ENCODE results near the gene ARHGEF4. TPM values are rescaled to one million over a fixed set of nuclear protein-coding genes. Genes with fewer than 3 reads are reported as not detected.

Gene ARHGEF4
- total RNA-seq, 1 donor from 2014 or later: 2.6 TPM

DNA sequence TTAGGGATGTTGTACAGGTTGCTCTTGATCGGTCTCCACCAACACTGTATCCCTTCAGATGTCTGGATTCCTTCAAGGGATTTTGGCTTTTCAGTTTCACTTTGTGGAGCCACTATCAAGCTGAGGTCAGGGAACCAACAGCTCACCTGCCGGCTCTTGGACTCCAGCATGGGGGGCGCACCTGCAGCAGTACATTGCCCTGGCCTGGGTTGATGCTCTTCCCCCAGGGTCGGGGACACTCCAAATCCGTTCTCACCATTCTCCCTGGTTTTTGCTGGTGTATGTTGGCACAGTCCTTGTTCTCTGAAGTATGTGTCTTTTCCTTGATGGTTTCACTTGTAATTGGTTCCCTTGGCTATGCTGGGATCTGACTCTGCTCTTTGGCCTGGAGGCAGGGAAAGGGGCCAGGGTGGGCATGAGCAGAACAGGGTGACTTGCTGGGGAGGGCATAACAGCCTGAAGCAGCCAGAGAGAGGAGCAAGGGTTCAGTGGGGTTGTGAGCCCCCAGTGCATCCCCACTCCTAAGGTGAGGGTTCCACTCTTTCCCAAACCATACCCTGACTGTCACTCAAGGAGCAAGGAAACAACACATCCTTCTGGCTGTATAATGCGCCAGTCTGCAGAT is 5.1 kb downstream of the ARHGEF4 start:
- no peak overlapping the region for H3K4me3 Mint-ChIP-seq (ENCODE audit: unreplicated experiment)
- H3K36me3 Mint-ChIP-seq (ENCODE audit: unreplicated experiment): no peaks in the 10 kb centered on the region
- TF ChIP-seq, protein P1, sequence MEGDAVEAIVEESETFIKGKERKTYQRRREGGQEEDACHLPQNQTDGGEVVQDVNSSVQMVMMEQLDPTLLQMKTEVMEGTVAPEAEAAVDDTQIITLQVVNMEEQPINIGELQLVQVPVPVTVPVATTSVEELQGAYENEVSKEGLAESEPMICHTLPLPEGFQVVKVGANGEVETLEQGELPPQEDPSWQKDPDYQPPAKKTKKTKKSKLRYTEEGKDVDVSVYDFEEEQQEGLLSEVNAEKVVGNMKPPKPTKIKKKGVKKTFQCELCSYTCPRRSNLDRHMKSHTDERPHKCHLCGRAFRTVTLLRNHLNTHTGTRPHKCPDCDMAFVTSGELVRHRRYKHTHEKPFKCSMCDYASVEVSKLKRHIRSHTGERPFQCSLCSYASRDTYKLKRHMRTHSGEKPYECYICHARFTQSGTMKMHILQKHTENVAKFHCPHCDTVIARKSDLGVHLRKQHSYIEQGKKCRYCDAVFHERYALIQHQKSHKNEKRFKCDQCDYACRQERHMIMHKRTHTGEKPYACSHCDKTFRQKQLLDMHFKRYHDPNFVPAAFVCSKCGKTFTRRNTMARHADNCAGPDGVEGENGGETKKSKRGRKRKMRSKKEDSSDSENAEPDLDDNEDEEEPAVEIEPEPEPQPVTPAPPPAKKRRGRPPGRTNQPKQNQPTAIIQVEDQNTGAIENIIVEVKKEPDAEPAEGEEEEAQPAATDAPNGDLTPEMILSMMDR (IDR thresholded peaks at IDR 0.05): no peak
- no peak overlapping the region for H3K27ac Mint-ChIP-seq (ENCODE audit: unreplicated experiment)
- no peaks in the 10 kb centered on the region for H3K9me3 Mint-ChIP-seq (ENCODE audit: unreplicated experiment)
- DNase-seq (ENCODE audit: extremely low spot score, unreplicated experiment): no peak
- peaks cover 13% of the 10 kb centered on the region for H3K27me3 Mint-ChIP-seq (ENCODE audit: unreplicated experiment)
- H3K4me1 Mint-ChIP-seq (ENCODE audit: unreplicated experiment): no peaks in the 10 kb centered on the region

- TF ChIP-seq, protein P1 (IDR thresholded peaks at IDR 0.05): no peak
- Mint-ChIP-seq H3K27ac (ENCODE audit: unreplicated experiment) (no peak overlapping the region), H3K27me3 (ENCODE audit: unreplicated experiment) (peaks cover 12% of the 10 kb centered on the region), H3K4me1 (ENCODE audit: unreplicated experiment) (no peaks in the 10 kb centered on the region), H3K4me3 (ENCODE audit: unreplicated experiment) (no peak overlapping the region), H3K9me3 (ENCODE audit: unreplicated experiment) (no peaks in the 10 kb centered on the region), H3K36me3 (ENCODE audit: unreplicated experiment) (no peaks in the 10 kb centered on the region)
- DNase-seq (ENCODE audit: extremely low spot score, unreplicated experiment): no peak
Measured at GRCh38 chr2:130842770-130843169, 6.1 kb downstream of the ARHGEF4 start.

GRCh38 chr2:130843321-130843985 is 6.7 kb downstream of the ARHGEF4 start:
- H3K4me3 Mint-ChIP-seq (ENCODE audit: unreplicated experiment): no peak overlapping the region

GRCh38 chr2:130844161-130844560 is 7.4 kb downstream of the ARHGEF4 start:
- H3K27ac Mint-ChIP-seq (ENCODE audit: unreplicated experiment): no peak overlapping the region
- no peaks in the 10 kb centered on the region for H3K36me3 Mint-ChIP-seq (ENCODE audit: unreplicated experiment)
- TF ChIP-seq, protein P1 (IDR thresholded peaks at IDR 0.05): no peak
- H3K4me1 Mint-ChIP-seq (ENCODE audit: unreplicated experiment): no peaks in the 10 kb centered on the region
- DNase-seq (ENCODE audit: extremely low spot score, unreplicated experiment): no peak
- H3K27me3 Mint-ChIP-seq (ENCODE audit: unreplicated experiment): no peaks in the 10 kb centered on the region
- no peak overlapping the region for H3K4me3 Mint-ChIP-seq (ENCODE audit: unreplicated experiment)
- H3K9me3 Mint-ChIP-seq (ENCODE audit: unreplicated experiment): no peaks in the 10 kb centered on the region

More at GRCh38 chr2:130843321-130843985, 6.7 kb downstream of the ARHGEF4 start:
- Mint-ChIP-seq H3K9me3 (ENCODE audit: unreplicated experiment) (no peaks in the 10 kb centered on the region), H3K27ac (ENCODE audit: unreplicated experiment) (no peak overlapping the region), H3K36me3 (ENCODE audit: unreplicated experiment) (no peaks in the 10 kb centered on the region), H3K27me3 (ENCODE audit: unreplicated experiment) (peaks cover 6% of the 10 kb centered on the region), H3K4me1 (ENCODE audit: unreplicated experiment) (no peaks in the 10 kb centered on the region)
- TF ChIP-seq, protein P1 (IDR thresholded peaks at IDR 0.05): no peak
- DNase-seq (ENCODE audit: extremely low spot score, unreplicated experiment): no peak

- no peaks in the 10 kb centered on the region for H3K4me1 Mint-ChIP-seq (ENCODE audit: unreplicated experiment)
- H3K9me3 Mint-ChIP-seq (ENCODE audit: unreplicated experiment): no peaks in the 10 kb centered on the region
- no peak overlapping the region for H3K4me3 Mint-ChIP-seq (ENCODE audit: unreplicated experiment)
- no peaks in the 10 kb centered on the region for H3K36me3 Mint-ChIP-seq (ENCODE audit: unreplicated experiment)
- no peak overlapping the region for H3K27ac Mint-ChIP-seq (ENCODE audit: unreplicated experiment)
- TF ChIP-seq, protein P1 (IDR thresholded peaks at IDR 0.05): no peak
- no peak for DNase-seq (ENCODE audit: extremely low spot score, unreplicated experiment)
- H3K27me3 Mint-ChIP-seq (ENCODE audit: unreplicated experiment): no peaks in the 10 kb centered on the region
Measured at GRCh38 chr2:130845505-130846085, 8.9 kb downstream of the ARHGEF4 start.

Data from osteocyte (in vitro differentiated cells).